ENCODE results near the gene GLG1. TPM values are rescaled to one million over a fixed set of nuclear protein-coding genes. Genes with fewer than 3 reads are reported as not detected.
"Not testable (repeated sequence)": the region's sequence is repeated elsewhere in the genome, so short reads cannot be mapped to it uniquely, and the experiment has no call there.

The GLG1 gene
- total RNA-seq, 1 donor from 2014 or later = 97.1 TPM

- H3K9me3 ChIP-seq (ENCODE audit: control insufficient read depth in 3 of 3, low read length in 3 of 3); H3K27ac ChIP-seq (ENCODE audit: low read depth, low read length); H3K4me1 ChIP-seq (ENCODE audit: control insufficient read depth in 3 of 3, insufficient read depth in 3 of 3, low read length in 3 of 3); H3K27me3 ChIP-seq (ENCODE audit: control insufficient read depth in 3 of 3, insufficient read depth in 3 of 3, low read length in 3 of 3); H3K36me3 ChIP-seq (ENCODE audit: control insufficient read depth in 3 of 3, insufficient read depth in 3 of 3, low read length in 3 of 3): not testable (repeated sequence)
- Histone ChIP-seq H3K9ac (ENCODE audit: low read depth in 1 of 3, low read length in 3 of 3) (peak overlapping the region in 1 of 3 donors; percentile 53), H3K4me3 (ENCODE audit: low read length in 3 of 3) (peak overlapping the region in 1 of 3 donors; percentile 35)
Measured at GRCh38 chr16:74406600-74407361, 200.1 kb downstream of the GLG1 start.

DNA sequence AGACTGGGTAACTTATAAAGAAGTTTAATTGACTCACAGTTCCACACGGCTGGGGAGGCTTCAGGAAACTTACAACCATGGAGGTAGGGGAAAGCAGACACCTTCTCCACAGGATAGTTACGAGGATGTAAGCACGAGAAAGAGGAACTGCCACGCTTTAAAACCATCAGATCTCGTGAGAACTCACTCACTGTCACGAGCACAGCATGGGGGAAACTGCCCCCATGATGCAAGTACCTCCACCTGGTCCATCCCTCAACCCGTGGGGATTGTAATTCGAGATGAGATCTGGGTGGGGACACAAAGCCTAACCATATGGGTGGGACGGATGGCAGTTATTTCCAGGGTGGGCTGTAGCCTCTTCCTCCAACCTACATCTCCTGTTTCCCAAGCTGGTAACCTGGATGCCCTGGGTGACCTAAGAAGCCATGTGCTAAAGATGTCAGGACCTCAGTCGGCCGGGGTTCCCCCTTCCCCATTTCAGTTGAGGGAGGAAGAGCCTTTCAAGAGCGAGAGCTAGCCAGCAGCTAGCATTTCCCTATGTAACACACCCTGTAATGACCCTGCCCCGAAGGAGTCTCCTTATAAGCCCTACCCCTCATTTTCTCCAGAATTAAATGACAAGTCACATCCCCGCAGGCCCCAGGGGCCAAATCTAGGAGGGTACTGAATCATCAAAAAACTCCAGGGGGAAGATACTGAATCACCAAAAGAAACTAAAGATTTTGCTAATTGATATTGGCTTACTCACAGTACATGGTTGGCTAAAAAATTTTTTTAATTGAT is 202.6 kb downstream of the GLG1 start:
- H3K9me3 ChIP-seq (ENCODE audit: control insufficient read depth in 3 of 3, low read length in 3 of 3); H3K27me3 ChIP-seq (ENCODE audit: control insufficient read depth in 3 of 3, insufficient read depth in 3 of 3, low read length in 3 of 3); H3K27ac ChIP-seq (ENCODE audit: low read depth, low read length); H3K9ac ChIP-seq (ENCODE audit: low read depth in 1 of 3, low read length in 3 of 3); H3K36me3 ChIP-seq (ENCODE audit: control insufficient read depth in 3 of 3, insufficient read depth in 3 of 3, low read length in 3 of 3); H3K4me1 ChIP-seq (ENCODE audit: control insufficient read depth in 3 of 3, insufficient read depth in 3 of 3, low read length in 3 of 3); H3K4me3 ChIP-seq (ENCODE audit: low read length in 3 of 3): not testable (repeated sequence)

DNA sequence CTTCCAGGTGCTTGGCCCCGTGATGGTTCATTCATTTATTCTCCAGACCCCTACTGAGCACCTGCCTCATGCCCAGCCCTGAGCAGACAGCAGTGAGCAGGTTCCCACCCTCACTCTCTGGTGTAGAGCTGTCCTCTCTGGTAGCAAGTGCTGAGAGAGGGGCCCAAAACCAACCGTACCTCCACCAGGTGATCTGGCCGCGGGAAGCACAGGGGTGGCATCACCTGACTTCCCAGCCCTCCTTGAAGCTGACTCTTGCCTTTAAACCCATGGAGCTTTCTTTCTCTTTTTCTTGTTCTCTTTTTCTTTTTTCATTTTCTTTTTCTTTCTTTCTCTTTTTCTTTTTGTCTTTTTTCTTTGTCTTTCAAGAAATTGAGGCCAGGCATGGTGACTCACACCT is 206.7 kb downstream of the GLG1 start:
- H3K9ac ChIP-seq (ENCODE audit: low read depth in 1 of 3, low read length in 3 of 3); H3K27ac ChIP-seq (ENCODE audit: low read depth, low read length); H3K36me3 ChIP-seq (ENCODE audit: control insufficient read depth in 3 of 3, insufficient read depth in 3 of 3, low read length in 3 of 3); H3K4me1 ChIP-seq (ENCODE audit: control insufficient read depth in 3 of 3, insufficient read depth in 3 of 3, low read length in 3 of 3); H3K27me3 ChIP-seq (ENCODE audit: control insufficient read depth in 3 of 3, insufficient read depth in 3 of 3, low read length in 3 of 3); H3K9me3 ChIP-seq (ENCODE audit: control insufficient read depth in 3 of 3, low read length in 3 of 3); H3K4me3 ChIP-seq (ENCODE audit: low read length in 3 of 3): not testable (repeated sequence)

- H3K27me3 ChIP-seq (ENCODE audit: control insufficient read depth in 3 of 3, insufficient read depth in 3 of 3, low read length in 3 of 3); H3K9me3 ChIP-seq (ENCODE audit: control insufficient read depth in 3 of 3, low read length in 3 of 3); H3K4me3 ChIP-seq (ENCODE audit: low read length in 3 of 3); H3K36me3 ChIP-seq (ENCODE audit: control insufficient read depth in 3 of 3, insufficient read depth in 3 of 3, low read length in 3 of 3); H3K4me1 ChIP-seq (ENCODE audit: control insufficient read depth in 3 of 3, insufficient read depth in 3 of 3, low read length in 3 of 3); H3K9ac ChIP-seq (ENCODE audit: low read depth in 1 of 3, low read length in 3 of 3); H3K27ac ChIP-seq (ENCODE audit: low read depth, low read length): not testable (repeated sequence)
Measured at GRCh38 chr16:74398212-74398895, 208.6 kb downstream of the GLG1 start.

Small RNA genes within 50 kb of the gene (small RNA-seq; reads per million reads assigned to genes)
- not detected for gene RF00019
- not detected for gene RNU6-237P

Other genes starting within 250 kb of the GLG1 start
- 1.0 TPM for gene NPIPB15, start 230.8 kb downstream of the GLG1 start, total RNA-seq
- gene CLEC18B, start 185.6 kb downstream of the GLG1 start, total RNA-seq = 2.1 TPM
- gene RFWD3, start 59.8 kb upstream of the GLG1 start, total RNA-seq = 17.7 TPM
- gene MLKL, start 93.7 kb upstream of the GLG1 start, total RNA-seq = 3.7 TPM
- not detected for gene FA2H, start 167.7 kb upstream of the GLG1 start, total RNA-seq

Measured in skeletal muscle tissue (tissue), 5 donors.